Breast epithelium (tissue), 4 donors: Measurements from ENCODE around the gene ANAPC2. TPM values are rescaled to one million over a fixed set of nuclear protein-coding genes. Genes with fewer than 3 reads are reported as not detected.

ENCODE experiments used
- DNase-seq, 2 donors: peaks; one replicate each; pipeline ENCODE4 v3.0.0-alpha.2; 2019; ENCODE audit warnings: low spot score in 2 of 2
- H3K27ac ChIP-seq, 2 donors: fragments of 200-600 bp; sonication (generic) in 1 of 2; one replicate each; pipeline ENCODE4 v1.5.1; 2016 to 2019; ENCODE audit warnings: mild to moderate bottlenecking in 1 of 2
- H3K27me3 ChIP-seq, 2 donors: fragments of 200-600 bp; sonication (generic) in 1 of 2; one replicate each; pipeline versions ENCODE4 v1.5.1 to v1.6.0; 2017 to 2019; ENCODE audit warnings: control low read depth in 1 of 2, mild to moderate bottlenecking in 1 of 2
- H3K36me3 ChIP-seq: fragments of 200-600 bp; one replicate; pipeline ENCODE4 v1.5.1; 2019
- H3K4me1 ChIP-seq, 2 donors: fragments of 200-600 bp; sonication (generic); one replicate each; pipeline ENCODE4 v1.5.1; 2016 to 2019; ENCODE audit warnings: control low read depth in 1 of 2
- H3K4me3 ChIP-seq, 3 donors: fragments of 200-600 bp; sonication (generic); 1 replicate in 2 of 3; 2 replicates in 1 of 3; pipeline ENCODE4 v1.5.1; 2016 to 2019; ENCODE audit warnings: mild to moderate bottlenecking in 3 of 3, moderate library complexity in 2 of 3
- H3K9me3 ChIP-seq, 2 donors: fragments of 200-600 bp; sonication (generic) in 1 of 2; one replicate each; pipeline ENCODE4 v1.5.1; 2016 to 2019; ENCODE audit warnings: control low read depth in 1 of 2
- CTCF ChIP-seq, 3 donors: fragments of 450-650 bp; IDR thresholded peaks; one replicate each; pipeline ENCODE4 v1.5.1; 2016 to 2017; ENCODE audit warnings: antibody characterized with exemption in 3 of 3, mild to moderate bottlenecking in 3 of 3, moderate library complexity in 3 of 3
- POLR2A ChIP-seq: fragments of 450-650 bp; IDR thresholded peaks from one replicate; pipeline ENCODE4 v1.6.1; 2016; ENCODE audit warnings: antibody characterized with exemption, mild to moderate bottlenecking, moderate library complexity
- POLR2AphosphoS5 ChIP-seq, 3 donors: sonication (generic); formaldehyde crosslinking; IDR thresholded peaks; one replicate each; pipeline ENCODE4 v1.6.1; 2017; ENCODE audit warnings: antibody characterized with exemption in 3 of 3
- intact Hi-C: fragments of 100-400 bp; cut with DNase I; formaldehyde crosslinking; loops from one replicate; pipeline ENCODE4 v1.15.1; 2023; ENCODE audit warnings: low total_unique reads
- total RNA-seq, 3 donors: library from RNA; depleted of rRNA; stranded (reverse); fragments of >200 nt; gene quantifications; one replicate each; pipeline ENCODE4 v1.1.0, GENCODE V29; 2016

ANAPC2 gene
- total RNA-seq, 3 donors from 2014 or later = 32.0 to 35.7 (median 32.9) TPM

DNA sequence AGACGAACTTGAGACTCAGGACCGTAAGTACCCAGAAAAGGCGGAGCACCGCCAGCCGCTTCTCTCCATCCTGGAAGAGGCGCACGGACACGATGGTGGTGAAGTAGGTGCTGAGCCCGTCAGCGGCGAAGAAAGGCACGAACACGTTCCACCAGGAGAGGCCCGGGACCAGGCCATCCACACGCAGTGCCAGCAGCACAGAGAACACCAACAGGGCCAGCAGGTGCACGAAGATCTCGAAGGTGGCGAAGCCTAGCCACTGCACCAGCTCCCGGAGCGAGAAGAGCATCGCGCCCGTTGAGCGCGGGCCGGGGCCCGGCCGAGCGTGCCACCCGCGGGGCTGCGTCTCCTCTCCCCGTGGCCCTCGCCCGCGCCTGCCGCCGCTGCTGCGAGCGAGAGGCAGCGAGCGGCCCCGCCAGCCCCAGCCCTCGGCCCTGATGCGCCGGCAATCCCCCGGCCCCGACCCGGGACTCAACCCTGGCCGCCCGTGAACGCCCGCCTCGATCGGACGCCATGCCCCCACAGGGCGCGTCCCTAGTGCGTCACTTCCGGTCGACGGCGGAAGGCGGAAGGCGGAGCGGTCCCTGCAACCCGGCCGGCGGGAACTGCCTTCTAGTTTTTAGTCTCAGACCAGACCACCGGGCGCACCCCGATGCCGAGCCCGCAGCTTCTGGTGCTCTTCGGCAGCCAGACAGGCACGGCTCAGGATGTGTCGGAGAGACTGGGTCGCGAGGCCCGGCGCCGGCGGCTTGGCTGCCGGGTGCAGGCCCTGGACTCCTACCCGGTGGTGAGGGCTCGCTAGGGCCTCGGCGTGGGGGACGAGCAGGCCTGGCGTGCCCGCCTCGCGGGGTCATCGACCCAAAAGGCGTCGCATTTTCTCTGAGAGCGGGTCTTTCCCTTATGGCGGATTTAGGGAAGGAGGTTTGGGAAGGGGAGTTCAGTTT lies 17.0 kb upstream of the ANAPC2 start, which contains the start of the genes NDOR1 and TMEM203:
Gene NDOR1, plus strand, starts transcription at position 575 of the 944 bp plus-strand sequence. Its CDS starts 78 bp downstream, at position 653.
Gene TMEM203, minus strand, starts transcription at position 523 of the 944 bp plus-strand sequence. Its CDS starts 234 bp downstream, at position 289.
- TF ChIP-seq POLR2A (peak; percentile 65), CTCF (IDR thresholded peaks at IDR 0.05) (no peak), POLR2AphosphoS5 (IDR thresholded peaks at IDR 0.05) (peak; percentile 84 to 95 (median 94))
- H3K27me3 ChIP-seq = no peaks in the 10 kb centered on the region
- no peaks in the 10 kb centered on the region for H3K36me3 ChIP-seq
- peak within 1 kb of the TSS; percentile 89 to 92 for H3K27ac ChIP-seq
- H3K4me3 ChIP-seq = peak within 1 kb of the TSS; percentile 95 to 98 (median 98)
- intact Hi-C loops = loop anchor here (5.0 kb wide), 1 partner anchor 708 kb away; no protein-coding TSS in a partner anchor
- peak; percentile 79 to 93 for DNase-seq
- H3K4me1 ChIP-seq = peaks cover 13 to 29% of the 10 kb centered on the region in 2 donors
- no peaks in the 10 kb centered on the region for H3K9me3 ChIP-seq

DNA sequence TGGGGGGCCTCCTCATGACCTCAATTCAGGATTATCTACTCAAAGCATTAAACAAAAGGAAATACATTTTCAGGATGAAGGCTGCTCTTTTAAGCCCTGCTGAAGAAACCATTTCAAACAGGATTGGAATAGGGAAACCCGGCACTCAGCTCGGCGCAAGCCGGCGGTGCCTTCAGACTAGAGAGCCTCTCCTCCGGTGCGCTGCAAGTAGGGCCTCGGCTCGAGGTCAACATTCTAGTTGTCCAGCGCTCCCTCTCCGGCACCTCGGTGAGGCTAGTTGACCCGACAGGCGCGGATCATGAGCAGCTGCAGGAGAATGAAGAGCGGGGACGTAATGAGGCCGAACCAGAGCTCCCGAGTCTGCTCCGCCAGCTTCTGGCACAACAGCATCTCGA lies 16.4 kb upstream of the ANAPC2 start:
- H3K4me3 ChIP-seq = peak overlapping the region; percentile 95 to 98 (median 98)
- intact Hi-C loops = loop anchor here (5.0 kb wide), 1 partner anchor 707 kb away; no protein-coding TSS in a partner anchor
- no peak for DNase-seq
- no peaks in the 10 kb centered on the region for H3K9me3 ChIP-seq
- TF ChIP-seq CTCF (IDR thresholded peaks at IDR 0.05) (no peak), POLR2A (no peak), POLR2AphosphoS5 (IDR thresholded peaks at IDR 0.05) (no peak)
- peak overlapping the region; percentile 89 to 92 for H3K27ac ChIP-seq
- no peaks in the 10 kb centered on the region for H3K36me3 ChIP-seq
- peaks cover 15 to 29% of the 10 kb centered on the region in 2 donors for H3K4me1 ChIP-seq
- no peaks in the 10 kb centered on the region for H3K27me3 ChIP-seq

DNA sequence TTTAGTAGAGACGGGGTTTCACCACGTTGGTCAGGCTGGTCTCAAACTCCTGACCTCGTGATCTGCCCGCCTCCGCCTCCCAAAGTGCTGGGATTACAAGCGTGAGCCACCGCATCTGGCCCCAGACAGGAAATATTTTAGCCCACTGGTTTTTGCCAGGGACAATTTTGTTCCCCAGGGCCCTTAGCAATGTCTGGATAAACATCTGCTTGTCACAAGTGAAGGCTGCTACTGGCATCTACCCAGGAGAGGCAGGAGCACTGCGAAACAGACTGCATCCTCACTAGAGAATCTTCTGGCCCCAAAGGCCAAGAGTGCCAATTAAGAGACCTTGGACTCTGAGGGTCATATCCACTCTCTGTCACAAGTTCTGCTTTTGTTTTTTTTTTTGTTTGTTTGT lies 14.6 kb upstream of the ANAPC2 start:
- no peaks in the 10 kb centered on the region for H3K36me3 ChIP-seq
- no peak for DNase-seq
- H3K27ac ChIP-seq = no peak overlapping the region
- no peaks in the 10 kb centered on the region for H3K27me3 ChIP-seq
- H3K4me1 ChIP-seq = peaks cover 19 to 45% of the 10 kb centered on the region in 2 donors
- intact Hi-C loops = no loop called here
- H3K4me3 ChIP-seq = no peak overlapping the region
- no peaks in the 10 kb centered on the region for H3K9me3 ChIP-seq
- TF ChIP-seq CTCF (IDR thresholded peaks at IDR 0.05) = no peak
- TF ChIP-seq POLR2AphosphoS5 (IDR thresholded peaks at IDR 0.05) = no peak
- TF ChIP-seq POLR2A = no peak

DNA sequence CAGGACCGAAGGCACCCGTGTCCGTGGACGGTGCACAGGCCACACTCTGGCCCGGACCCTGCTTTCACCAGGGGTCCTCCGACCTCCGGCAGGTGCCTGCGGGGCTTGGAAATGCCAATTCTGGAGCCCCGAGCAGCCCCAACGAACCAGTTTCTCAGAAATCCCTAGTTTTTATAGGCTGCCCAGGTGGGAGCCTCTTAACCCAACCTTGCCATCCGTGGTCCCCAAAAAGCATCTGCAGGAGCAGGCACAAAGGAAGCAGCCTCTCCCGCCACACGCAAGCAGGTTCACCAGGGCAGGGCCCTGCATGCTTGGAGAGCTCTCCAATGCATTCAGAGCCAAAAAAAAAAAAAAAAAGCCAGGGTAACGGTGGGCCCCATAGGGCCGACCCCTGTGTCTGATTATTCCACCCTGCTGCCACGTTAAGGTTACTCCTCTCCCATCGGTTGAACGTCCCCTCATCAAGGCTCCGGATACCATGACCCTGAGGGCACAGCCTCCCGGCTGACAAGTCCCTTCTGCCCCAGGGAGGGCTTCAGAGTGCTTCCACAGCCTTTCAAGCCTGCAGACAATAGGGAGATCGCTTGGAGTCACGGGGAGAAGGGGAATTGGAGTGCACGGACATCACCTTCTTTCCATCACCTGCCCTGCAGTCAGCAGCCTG lies 13.0 kb upstream of the ANAPC2 start:
- H3K4me1 ChIP-seq = peaks cover 15 to 45% of the 10 kb centered on the region in 2 donors
- intact Hi-C loops = no loop called here
- no peaks in the 10 kb centered on the region for H3K9me3 ChIP-seq
- no peaks in the 10 kb centered on the region for H3K36me3 ChIP-seq
- H3K27me3 ChIP-seq = no peaks in the 10 kb centered on the region
- H3K4me3 ChIP-seq = peak overlapping the region; percentile 52 to 93 (median 68)
- no peak for DNase-seq
- H3K27ac ChIP-seq = peak overlapping the region; percentile 65 to 86
- no peak for TF ChIP-seq CTCF (IDR thresholded peaks at IDR 0.05)
- no peak for TF ChIP-seq POLR2A
- no peak for TF ChIP-seq POLR2AphosphoS5 (IDR thresholded peaks at IDR 0.05)
